T-helper 2 cell (primary cell): ENCODE results near the gene CLEC2D.
"Not testable (repeated sequence)": the region's sequence is repeated elsewhere in the genome, so short reads cannot be mapped to it uniquely, and the experiment has no call there.

Experiments used
- DNase-seq, 5 experiments: peaks; one replicate each; pipeline versions ENCODE4 v3.0.0 to v3.0.0-alpha.2; 2012 to 2022
- total RNA-seq, 2 donors: gene quantifications; one replicate each; lab custom pipeline; 2026; lab: John Stamatoyannopoulos, UW

The CLEC2D gene, protein sequence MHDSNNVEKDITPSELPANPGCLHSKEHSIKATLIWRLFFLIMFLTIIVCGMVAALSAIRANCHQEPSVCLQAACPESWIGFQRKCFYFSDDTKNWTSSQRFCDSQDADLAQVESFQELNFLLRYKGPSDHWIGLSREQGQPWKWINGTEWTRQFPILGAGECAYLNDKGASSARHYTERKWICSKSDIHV
- 156 to 159 reads per million in 2 donors for total RNA-seq

DNA sequence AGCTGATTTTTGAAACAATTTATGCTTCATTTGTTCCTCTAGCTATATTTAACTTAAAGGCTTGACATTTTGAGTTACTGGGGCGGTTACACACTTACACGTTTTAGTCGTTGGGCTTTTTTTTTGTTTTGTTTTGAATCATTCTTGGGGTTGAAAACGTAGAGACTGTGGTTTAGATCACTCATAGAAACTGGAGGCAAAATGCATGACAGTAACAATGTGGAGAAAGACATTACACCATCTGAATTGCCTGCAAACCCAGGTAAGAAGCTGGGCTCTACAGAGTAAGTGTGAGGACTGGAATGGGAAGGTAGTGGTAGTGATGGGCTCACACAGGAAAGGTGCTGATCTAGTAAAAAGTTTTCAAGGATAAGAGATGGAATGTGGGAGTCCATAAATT, at the start of gene CLEC2D:
CLEC2D (plus strand) TSS at position 180 of the 400 bp plus-strand sequence; CDS start at position 202, 22 bp downstream.
- peak in 2 of 5 experiments; percentile 57 to 96 for DNase-seq

DNA sequence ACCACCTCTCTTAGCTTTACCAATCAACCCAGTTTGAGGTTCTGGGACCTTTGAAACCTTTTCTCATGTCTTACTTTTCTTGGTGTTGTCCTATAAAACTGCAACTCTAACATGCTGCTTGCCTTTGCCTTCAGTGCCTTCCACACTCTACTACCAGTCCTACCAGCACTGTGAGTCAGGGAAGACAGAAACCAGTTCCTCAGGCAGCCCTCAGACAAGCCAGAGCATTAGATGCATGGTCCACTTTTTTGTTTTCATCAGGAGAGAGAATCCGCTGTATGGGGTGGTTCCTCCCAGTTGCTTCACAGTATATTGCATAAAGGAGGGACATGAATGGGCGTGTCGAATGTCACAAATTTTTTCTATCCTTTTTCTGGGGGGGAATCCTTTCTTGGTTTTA, 44.5 kb upstream of the CLEC2D start:
- DNase-seq: no peak

GRCh38 chr12:9626291-9626690, 43.2 kb upstream of the CLEC2D start:
- no peak for DNase-seq

GRCh38 chr12:9626821-9627220, 42.7 kb upstream of the CLEC2D start:
- peak in 1 of 5 experiments; percentile 55 for DNase-seq

DNA sequence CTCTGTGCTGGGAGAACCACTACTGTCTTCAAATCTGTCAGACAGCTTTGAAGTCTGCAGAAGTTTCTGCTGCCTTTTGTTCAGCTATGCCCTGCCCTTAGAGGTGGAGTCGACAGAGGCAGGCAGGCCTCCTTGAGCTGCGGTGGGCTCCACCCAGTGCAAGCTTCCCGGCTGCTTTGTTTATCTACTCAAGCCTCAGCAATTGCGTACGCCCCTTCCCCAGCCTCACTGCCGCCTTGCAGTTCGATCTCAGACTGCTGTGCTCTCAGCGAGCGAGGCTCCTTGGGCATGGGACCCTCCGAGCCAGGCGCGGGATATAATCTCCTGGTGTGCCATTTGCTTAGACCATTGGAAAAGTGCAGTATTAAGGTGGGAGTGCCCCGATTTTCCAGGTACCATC, 36.7 kb upstream of the CLEC2D start:
- peak in 1 of 5 experiments; percentile 43 for DNase-seq

GRCh38 chr12:9634177-9634803, 35.2 kb upstream of the CLEC2D start:
- DNase-seq: peak in 4 of 5 experiments; percentile 53 to 77 (median 62)

DNA sequence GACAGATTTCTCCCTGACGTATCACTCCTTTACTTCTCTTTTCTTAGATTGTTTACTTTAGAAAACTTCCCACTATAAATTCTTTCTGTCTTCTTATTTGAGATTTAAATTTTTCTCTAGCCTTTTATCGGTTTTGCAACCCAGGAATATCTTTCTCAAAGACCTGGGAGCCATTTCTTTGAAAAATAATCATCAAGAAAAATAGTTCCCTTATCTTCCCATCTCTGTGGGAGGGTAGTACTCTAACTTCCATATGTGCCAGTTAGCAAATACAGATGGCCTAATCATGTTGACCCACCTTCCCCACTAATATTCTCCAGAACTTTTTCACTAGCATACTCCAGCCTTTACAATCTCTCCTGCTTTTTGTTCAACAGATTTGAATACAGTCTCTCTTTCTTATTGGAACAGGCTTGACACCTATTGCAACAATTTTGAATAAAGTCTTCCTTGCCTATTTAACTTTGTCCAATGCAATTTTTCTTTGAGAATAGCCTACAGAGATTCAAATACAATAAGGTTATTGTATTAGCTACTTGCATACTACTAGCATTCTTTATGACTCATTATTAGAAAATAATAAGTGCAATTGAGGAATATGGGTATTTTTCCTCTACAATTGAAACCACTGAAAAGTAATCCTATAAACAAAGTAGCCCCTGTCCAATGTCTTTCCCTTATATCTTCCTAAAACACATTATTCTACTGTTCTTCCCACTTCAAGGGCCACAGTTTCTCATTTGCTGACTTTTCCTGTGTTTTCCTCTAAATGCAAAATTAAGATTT, 34.4 kb upstream of the CLEC2D start:
- DNase-seq: no peak

DNA sequence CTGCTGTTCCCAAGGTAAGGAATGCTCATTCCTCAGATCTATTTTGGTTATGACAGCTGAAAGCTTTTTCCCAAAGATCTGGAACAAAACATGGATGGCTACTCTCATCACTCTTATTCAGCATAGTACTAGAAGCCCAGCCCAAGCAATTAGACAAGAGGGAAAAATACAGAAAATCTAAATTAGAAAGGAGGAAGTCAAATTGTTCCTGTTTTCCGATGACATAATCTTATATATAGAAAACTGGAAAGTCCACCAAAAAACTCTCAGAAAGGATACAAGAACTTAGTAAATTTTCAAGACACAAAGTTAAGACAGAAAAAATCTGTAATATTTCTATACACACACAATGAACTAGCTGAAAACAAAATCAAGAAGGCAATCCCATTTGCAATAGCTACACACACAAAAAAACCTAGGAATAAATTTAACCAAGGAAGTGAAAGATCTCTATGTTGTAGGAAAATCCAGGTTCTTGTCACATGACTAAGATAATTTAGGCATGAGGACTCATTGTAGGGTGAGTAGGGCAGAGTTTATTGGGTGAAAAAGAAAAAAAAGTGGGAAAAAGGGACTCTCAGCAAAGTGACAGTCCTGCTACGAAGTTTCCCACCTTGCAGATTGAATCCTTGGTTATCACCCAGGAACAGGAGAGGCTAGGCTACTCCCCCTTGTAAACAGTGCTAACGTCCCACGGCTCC, 33.2 kb upstream of the CLEC2D start:
- no peak for DNase-seq

DNA sequence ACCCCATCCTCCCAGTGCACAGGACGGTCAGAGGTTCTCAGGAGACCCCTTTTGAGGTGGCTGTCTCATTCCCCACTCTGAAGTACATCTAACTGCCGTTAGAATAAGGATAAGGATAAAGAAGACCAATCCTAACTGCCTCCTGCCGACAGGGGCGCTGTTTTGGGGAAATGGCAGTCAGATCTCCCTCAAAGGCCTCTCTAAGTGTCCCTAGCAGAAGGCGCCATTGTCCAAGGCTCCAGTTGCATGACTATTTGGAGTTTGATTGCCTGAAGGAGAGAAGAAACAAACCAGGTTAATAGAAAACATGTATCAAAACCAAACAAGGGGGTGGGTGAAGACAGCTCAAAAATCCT, 32.7 kb upstream of the CLEC2D start:
- no peak for DNase-seq

DNA sequence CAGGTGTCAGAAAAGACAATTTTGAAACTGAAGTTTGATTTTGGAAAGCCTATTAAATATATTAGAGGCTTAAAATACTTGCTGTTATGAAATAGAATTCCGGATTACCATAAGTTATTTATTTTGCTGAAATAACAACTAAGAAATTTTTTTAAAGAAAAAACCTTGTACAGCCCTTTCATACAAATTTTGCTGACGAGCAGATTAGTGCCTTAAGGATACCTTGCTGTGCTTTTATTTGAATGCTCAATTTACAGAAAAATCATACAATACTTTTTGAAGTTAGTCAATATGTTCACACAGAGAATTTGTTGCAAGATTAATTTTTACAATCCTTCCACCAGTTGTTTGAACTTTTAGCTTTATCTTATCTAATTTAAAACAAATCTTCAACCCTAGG, 29.5 kb upstream of the CLEC2D start:
- DNase-seq: no peak

- DNase-seq: no peak
These were observed 26.8 kb upstream of the CLEC2D start for GRCh38 chr12:9642606-9643265.

DNA sequence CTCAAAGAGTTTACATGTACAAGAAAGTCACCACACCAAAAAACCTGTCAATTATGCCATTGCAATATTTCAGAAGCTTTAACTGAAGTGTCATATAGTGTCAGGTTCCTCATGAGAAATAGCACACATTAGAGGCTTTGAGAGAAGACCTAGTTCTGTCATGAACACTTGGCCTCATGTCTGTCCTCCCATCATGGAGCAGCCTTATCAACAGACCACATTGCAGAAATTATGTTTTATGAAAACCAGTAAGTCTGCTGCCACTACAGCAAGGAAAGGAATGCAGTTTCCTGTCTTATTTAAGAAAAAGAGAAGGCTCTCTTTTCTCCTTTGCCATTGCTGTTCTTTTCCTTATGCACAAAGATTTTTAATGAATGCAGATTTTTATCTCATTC, 26.2 kb upstream of the CLEC2D start:
- no peak for DNase-seq

DNA sequence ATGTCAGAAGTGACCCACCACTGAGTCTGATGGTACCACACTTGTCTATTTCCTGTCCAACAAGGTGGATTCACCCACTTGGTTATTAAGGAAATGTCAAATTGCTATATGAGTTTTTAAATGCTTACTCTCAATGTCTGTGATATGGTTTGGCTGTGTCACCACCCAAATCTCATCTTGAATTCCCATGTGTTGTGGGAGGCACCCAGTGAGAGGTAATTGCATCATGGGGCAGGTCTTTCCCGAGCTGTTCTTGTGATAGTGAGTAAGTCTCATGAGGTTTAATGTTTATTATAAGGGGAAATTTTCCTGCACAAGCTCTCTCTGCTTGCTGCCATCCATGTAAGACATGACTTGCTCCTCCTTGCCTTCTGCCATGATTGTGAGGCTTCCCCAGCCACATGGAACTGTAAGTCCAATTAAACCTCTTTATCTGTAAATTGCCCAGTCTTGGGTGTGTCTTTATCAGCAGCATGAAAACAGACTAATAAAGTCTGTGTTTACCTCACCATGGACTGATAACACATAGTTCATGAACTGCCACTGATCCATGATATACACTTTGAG, 24.4 kb upstream of the CLEC2D start:
- DNase-seq: not testable (repeated sequence)

GRCh38 chr12:9646794-9647781, 22.4 kb upstream of the CLEC2D start:
- no peak for DNase-seq

DNA sequence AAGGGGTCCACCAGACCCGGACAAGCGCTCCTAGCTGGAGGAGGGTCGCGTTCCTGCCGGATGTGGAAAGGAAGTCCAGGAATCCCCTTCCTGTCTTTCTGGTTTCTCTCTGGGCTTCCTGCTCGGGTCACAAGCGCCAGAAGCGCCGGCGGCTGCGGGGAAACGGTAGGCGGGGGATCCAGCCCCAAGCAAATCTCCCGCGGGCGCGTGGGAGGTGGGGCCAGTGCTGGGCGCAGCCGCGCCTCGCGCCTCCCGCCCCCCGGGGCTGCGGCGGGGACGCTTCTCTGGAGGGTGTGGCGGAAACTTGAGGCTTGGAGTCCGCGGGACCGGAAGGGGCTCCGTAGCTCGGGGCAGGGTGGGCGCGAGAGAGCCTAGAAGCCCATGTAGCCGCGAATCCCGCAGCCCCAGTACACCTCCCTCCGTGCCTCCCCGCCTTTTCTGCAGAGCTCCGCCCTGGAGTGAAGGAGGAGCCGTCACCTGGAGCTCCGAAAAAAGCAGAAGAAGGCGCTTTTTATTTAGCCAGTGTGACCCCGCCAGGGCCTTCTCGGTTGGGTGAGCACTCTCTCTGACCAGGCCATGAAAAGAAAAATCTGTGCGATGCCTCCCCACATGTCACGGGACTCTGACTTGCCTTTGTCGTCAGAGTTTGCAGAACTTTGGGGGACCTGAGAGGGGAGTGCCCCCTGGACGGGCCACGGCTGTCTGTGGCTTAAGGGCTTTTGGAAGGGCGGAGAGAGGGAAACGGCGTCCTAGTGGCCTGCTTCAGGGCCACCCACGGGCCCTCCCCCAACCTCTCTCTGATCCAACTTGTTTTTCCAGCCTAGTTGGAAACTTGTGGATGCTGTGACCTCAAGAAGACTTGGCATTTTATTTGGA, 21.4 kb upstream of the CLEC2D start:
- peak; percentile 70 to 99 (median 82) for DNase-seq

- no peak for DNase-seq
These were observed 20.6 kb upstream of the CLEC2D start for GRCh38 chr12:9648701-9649531.

GRCh38 chr12:9649532-9649940, 20.0 kb upstream of the CLEC2D start:
- DNase-seq: peak in 1 of 5 experiments; percentile 65

- DNase-seq: peak in 1 of 5 experiments; percentile 48
These were observed 19.3 kb upstream of the CLEC2D start for GRCh38 chr12:9650151-9650576.

DNA sequence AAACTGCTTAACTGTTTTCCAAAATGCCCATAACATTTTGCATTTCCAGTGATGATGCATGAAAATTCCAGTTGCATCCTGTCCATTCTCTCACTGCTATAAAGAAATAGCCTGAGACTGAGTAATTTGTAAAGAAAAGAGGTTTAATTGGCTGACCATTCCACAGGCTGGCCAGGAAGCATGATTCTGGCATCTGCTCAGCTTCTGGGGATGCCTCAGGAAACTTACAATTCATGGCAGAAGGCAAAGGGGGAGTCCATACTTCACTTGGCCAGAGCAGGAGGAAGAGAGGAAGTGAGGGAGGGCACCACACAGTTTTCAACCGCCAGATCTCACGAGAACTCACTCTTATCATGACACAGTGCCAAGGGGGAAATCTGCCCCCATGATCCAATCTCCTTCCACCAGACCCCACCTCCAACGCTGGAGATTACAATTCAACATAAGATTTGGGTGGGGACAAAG, 18.2 kb upstream of the CLEC2D start:
- peak in 1 of 5 experiments; percentile 92 for DNase-seq
